ENCODE results near the gene SIRPB2.

Gene SIRPB2

GRCh38 chr20:1467355-1468116 lies 23.7 kb downstream of the SIRPB2 start:
- TF ChIP-seq CTCF (IDR thresholded peaks at IDR 0.05; ENCODE audit: borderline replicate concordance, control extremely low read depth, extremely low read depth, insufficient read depth, missing control alignments), result no peak
- in situ Hi-C loops (cut with MboI; ENCODE audit: low sequenced_read_pairs, unreplicated experiment), result no loop called here
- DNase-seq (ENCODE audit: low spot score), result peak; percentile 28

- in situ Hi-C loops (cut with MboI; ENCODE audit: low sequenced_read_pairs, unreplicated experiment), result no loop called here
- no peak for TF ChIP-seq CTCF (IDR thresholded peaks at IDR 0.05; ENCODE audit: borderline replicate concordance, control extremely low read depth, extremely low read depth, insufficient read depth, missing control alignments)
- no peak for DNase-seq (ENCODE audit: low spot score)
Observed at GRCh38 chr20:1467082-1467354, 24.2 kb downstream of the SIRPB2 start.

GRCh38 chr20:1466211-1467081 lies 24.8 kb downstream of the SIRPB2 start, which contains the start of gene NSFL1C:
Gene NSFL1C, minus strand, starts transcription at chr20:1466849. Its CDS starts 25 bp downstream, at chr20:1466824.
- DNase-seq (ENCODE audit: low spot score), result peak; percentile 97
- peak; percentile 97 for TF ChIP-seq CTCF (IDR thresholded peaks at IDR 0.05; ENCODE audit: borderline replicate concordance, control extremely low read depth, extremely low read depth, insufficient read depth, missing control alignments)
- in situ Hi-C loops (cut with MboI; ENCODE audit: low sequenced_read_pairs, unreplicated experiment), result no loop called here

GRCh38 chr20:1465470-1466210 lies 25.6 kb downstream of the SIRPB2 start:
- no peak for DNase-seq (ENCODE audit: low spot score)
- no peak for TF ChIP-seq CTCF (IDR thresholded peaks at IDR 0.05; ENCODE audit: borderline replicate concordance, control extremely low read depth, extremely low read depth, insufficient read depth, missing control alignments)
- in situ Hi-C loops (cut with MboI; ENCODE audit: low sequenced_read_pairs, unreplicated experiment), result no loop called here

- no peak for DNase-seq (ENCODE audit: low spot score)
- in situ Hi-C loops (cut with MboI; ENCODE audit: low sequenced_read_pairs, unreplicated experiment), result no loop called here
- no peak for TF ChIP-seq CTCF (IDR thresholded peaks at IDR 0.05; ENCODE audit: borderline replicate concordance, control extremely low read depth, extremely low read depth, insufficient read depth, missing control alignments)
Observed at GRCh38 chr20:1463971-1464570, 27.1 kb downstream of the SIRPB2 start.

GRCh38 chr20:1462834-1463233 lies 28.4 kb downstream of the SIRPB2 start:
- in situ Hi-C loops (cut with MboI; ENCODE audit: low sequenced_read_pairs, unreplicated experiment), result no loop called here
- no peak for DNase-seq (ENCODE audit: low spot score)
- TF ChIP-seq CTCF (IDR thresholded peaks at IDR 0.05; ENCODE audit: borderline replicate concordance, control extremely low read depth, extremely low read depth, insufficient read depth, missing control alignments), result no peak

Measured in GM13976 (cell line).